GM10266 (cell line): ENCODE data around the gene ADAMTSL3.

Source experiments
- DNase-seq: peaks from one replicate; pipeline ENCODE4 v3.0.0; 2012; ENCODE audit errors: extremely low spot score
- CTCF ChIP-seq: IDR thresholded peaks from 2 replicates; pipeline ENCODE4 v1.5.1; 2012; ENCODE audit warnings: mild to moderate bottlenecking, low read depth; ENCODE audit not compliant: control insufficient read depth, insufficient read depth; ENCODE audit errors: missing control alignments

Gene ADAMTSL3

GRCh38 chr15:83943043-83943442, 289.1 kb downstream of the ADAMTSL3 start:
- no peak for DNase-seq

GRCh38 chr15:83943849-83944404, 290.0 kb downstream of the ADAMTSL3 start:
- no peak for DNase-seq

More at GRCh38 chr15:83943043-83943442, 289.1 kb downstream of the ADAMTSL3 start:
- no peak for TF ChIP-seq CTCF

GRCh38 chr15:83947156-83947555, 293.2 kb downstream of the ADAMTSL3 start:
- DNase-seq, result no peak
- TF ChIP-seq CTCF, result no peak

More at GRCh38 chr15:83943849-83944404, 290.0 kb downstream of the ADAMTSL3 start:
- TF ChIP-seq CTCF, result no peak

- no peak for TF ChIP-seq CTCF
- DNase-seq, result no peak
These were observed 300.6 kb downstream of the ADAMTSL3 start for GRCh38 chr15:83954506-83954905.

- no peak for TF ChIP-seq CTCF
- DNase-seq, result peak; percentile 12
These were observed 301.9 kb downstream of the ADAMTSL3 start for GRCh38 chr15:83955806-83956265.

- no peak for DNase-seq
- TF ChIP-seq CTCF, result no peak
These were observed 303.0 kb downstream of the ADAMTSL3 start for GRCh38 chr15:83956887-83957286.

GRCh38 chr15:83959477-83959876, 305.6 kb downstream of the ADAMTSL3 start:
- TF ChIP-seq CTCF, result no peak
- no peak for DNase-seq
